ENCODE measurements around the gene FADS3.

The FADS3 gene

DNA sequence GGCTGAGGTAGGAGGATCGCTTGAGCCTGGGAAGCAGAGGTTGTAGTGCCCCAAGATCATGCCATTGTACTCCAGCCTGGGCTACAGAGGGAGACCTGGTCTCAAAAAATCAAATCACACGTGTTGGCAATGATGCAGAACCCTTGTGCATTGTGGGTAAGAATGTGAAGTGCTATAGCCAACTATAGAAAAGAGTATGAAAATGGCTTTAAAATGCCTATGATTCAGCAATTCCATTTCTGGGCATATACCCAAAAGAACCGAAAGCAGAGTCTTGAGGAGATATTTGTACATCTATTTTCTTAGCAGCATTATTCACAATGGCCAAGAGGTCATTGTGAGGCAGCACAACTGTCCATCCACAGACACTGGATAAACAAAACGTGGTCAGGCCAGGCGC is 2.6 kb upstream of the FADS3 start:
- TF ChIP-seq POLR2A (IDR thresholded peaks at IDR 0.05; ENCODE audit: low read depth, low read length): no peak
- TF ChIP-seq TAF1 (IDR thresholded peaks at IDR 0.05; ENCODE audit: borderline replicate concordance, low read depth, low read length): no peak
- no peak for TF ChIP-seq POLR2AphosphoS5 (IDR thresholded peaks at IDR 0.05; ENCODE audit: low read depth, low read length)
- no peak for DNase-seq (ENCODE audit: insufficient read length)
- no peak for FAIRE-seq

GRCh38 chr11:61892085-61892370 is 683 bp upstream of the FADS3 start:
- DNase-seq (ENCODE audit: insufficient read length) (no peak), FAIRE-seq (peak; percentile 54)
- TF ChIP-seq TAF1 (IDR thresholded peaks at IDR 0.05; ENCODE audit: borderline replicate concordance, low read depth, low read length): no peak
- TF ChIP-seq POLR2AphosphoS5 (IDR thresholded peaks at IDR 0.05; ENCODE audit: low read depth, low read length): no peak
- TF ChIP-seq POLR2A (IDR thresholded peaks at IDR 0.05; ENCODE audit: low read depth, low read length): no peak

GRCh38 chr11:61890529-61891330 is 615 bp downstream of the FADS3 start:
- no peak for DNase-seq (ENCODE audit: insufficient read length)
- FAIRE-seq: peak; percentile 76
- TF ChIP-seq POLR2A (IDR thresholded peaks at IDR 0.05; ENCODE audit: low read depth, low read length) (no peak), TAF1 (IDR thresholded peaks at IDR 0.05; ENCODE audit: borderline replicate concordance, low read depth, low read length) (no peak), POLR2AphosphoS5 (IDR thresholded peaks at IDR 0.05; ENCODE audit: low read depth, low read length) (no peak)

DNA sequence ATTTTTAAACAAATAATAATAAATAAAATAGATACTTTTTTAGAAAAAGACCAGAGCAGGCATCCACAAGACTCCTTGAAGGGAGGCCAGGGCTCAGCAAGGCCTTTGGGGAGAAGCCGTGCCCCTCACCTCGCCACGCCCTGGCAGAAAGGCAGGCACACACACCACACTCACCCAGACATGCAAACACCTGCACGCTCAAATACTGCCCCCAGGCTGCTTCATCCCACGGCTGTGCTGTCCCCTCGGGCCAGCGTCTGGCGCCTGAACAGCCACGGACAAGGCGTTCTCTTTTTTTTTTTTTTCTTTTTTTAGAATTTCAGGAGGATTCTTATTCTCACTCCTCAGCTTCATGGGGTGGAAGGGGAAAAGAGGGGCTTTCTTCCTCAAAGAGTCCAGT is 1.5 kb downstream of the FADS3 start:
- FAIRE-seq: no peak
- TF ChIP-seq TAF1 (IDR thresholded peaks at IDR 0.05; ENCODE audit: borderline replicate concordance, low read depth, low read length) (no peak), POLR2AphosphoS5 (IDR thresholded peaks at IDR 0.05; ENCODE audit: low read depth, low read length) (no peak), POLR2A (IDR thresholded peaks at IDR 0.05; ENCODE audit: low read depth, low read length) (no peak)
- no peak for DNase-seq (ENCODE audit: insufficient read length)

- FAIRE-seq (no peak), DNase-seq (ENCODE audit: insufficient read length) (no peak)
- TF ChIP-seq POLR2A (IDR thresholded peaks at IDR 0.05; ENCODE audit: low read depth, low read length) (no peak), TAF1 (IDR thresholded peaks at IDR 0.05; ENCODE audit: borderline replicate concordance, low read depth, low read length) (no peak), POLR2AphosphoS5 (IDR thresholded peaks at IDR 0.05; ENCODE audit: low read depth, low read length) (no peak)
Observed at GRCh38 chr11:61888590-61888989, 2.8 kb downstream of the FADS3 start.

DNA sequence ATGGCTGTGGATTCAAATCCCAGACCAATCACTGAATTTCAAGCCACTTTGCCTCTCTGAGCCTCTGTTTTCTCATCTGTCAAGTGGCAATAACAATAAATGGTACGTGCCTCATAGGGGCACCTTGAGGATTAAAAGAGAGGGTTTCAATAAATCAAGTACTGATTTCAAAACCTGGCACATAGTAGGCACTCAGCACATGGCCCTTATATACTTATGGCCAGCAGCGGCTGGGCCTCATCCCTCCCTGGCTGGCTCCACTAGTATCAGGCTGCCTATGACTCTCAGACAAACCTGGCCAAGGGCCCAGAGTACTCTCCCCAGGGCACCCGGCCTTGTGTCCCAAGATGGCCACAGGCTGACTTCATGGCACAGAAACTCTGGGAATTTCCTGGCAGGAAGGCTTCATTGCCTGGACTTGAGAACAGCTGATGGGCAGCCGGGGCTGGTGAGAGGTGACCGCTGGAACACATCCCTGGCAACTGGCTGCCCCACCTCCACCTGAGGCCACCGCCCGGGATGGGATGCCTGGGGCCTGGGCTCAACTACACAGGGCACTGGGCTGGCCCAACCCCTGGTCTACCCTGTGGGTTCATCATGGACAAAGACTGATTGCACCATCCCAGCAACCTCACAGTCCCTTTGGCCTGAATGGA is 3.4 kb downstream of the FADS3 start:
- DNase-seq (ENCODE audit: insufficient read length) (no peak), FAIRE-seq (no peak)
- TF ChIP-seq TAF1 (IDR thresholded peaks at IDR 0.05; ENCODE audit: borderline replicate concordance, low read depth, low read length) (no peak), POLR2AphosphoS5 (IDR thresholded peaks at IDR 0.05; ENCODE audit: low read depth, low read length) (no peak), POLR2A (IDR thresholded peaks at IDR 0.05; ENCODE audit: low read depth, low read length) (no peak)

DNA sequence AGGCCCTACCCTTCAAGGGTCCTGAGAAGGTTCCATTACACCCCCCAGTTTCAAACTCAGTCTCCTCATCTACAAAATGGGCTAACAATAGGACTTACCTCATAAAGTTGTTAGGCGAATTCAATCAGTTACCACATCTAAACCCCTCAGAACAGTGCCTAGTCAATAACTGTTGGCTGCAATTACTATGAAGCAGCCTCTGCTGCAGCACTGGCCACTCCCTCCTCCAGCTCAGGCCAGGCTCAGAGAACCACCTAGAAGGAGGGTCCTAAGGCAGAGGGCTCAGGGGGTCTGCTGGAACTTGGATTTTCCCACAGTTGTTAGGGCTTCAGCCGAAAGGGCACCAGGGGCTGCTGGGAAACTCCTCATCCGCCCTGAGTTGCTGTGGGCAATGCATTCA is 4.7 kb downstream of the FADS3 start:
- no peak for FAIRE-seq
- DNase-seq (ENCODE audit: insufficient read length): no peak
- TF ChIP-seq TAF1 (IDR thresholded peaks at IDR 0.05; ENCODE audit: borderline replicate concordance, low read depth, low read length): no peak
- TF ChIP-seq POLR2AphosphoS5 (IDR thresholded peaks at IDR 0.05; ENCODE audit: low read depth, low read length): no peak
- no peak for TF ChIP-seq POLR2A (IDR thresholded peaks at IDR 0.05; ENCODE audit: low read depth, low read length)

- no peak for DNase-seq (ENCODE audit: insufficient read length)
- TF ChIP-seq POLR2A (IDR thresholded peaks at IDR 0.05; ENCODE audit: low read depth, low read length) (no peak), POLR2AphosphoS5 (IDR thresholded peaks at IDR 0.05; ENCODE audit: low read depth, low read length) (no peak), TAF1 (IDR thresholded peaks at IDR 0.05; ENCODE audit: borderline replicate concordance, low read depth, low read length) (no peak)
- FAIRE-seq: no peak
Observed at GRCh38 chr11:61885784-61886580, 5.4 kb downstream of the FADS3 start.

- FAIRE-seq (no peak), DNase-seq (ENCODE audit: insufficient read length) (no peak)
- TF ChIP-seq POLR2A (IDR thresholded peaks at IDR 0.05; ENCODE audit: low read depth, low read length) (no peak), TAF1 (IDR thresholded peaks at IDR 0.05; ENCODE audit: borderline replicate concordance, low read depth, low read length) (no peak), POLR2AphosphoS5 (IDR thresholded peaks at IDR 0.05; ENCODE audit: low read depth, low read length) (no peak)
Observed at GRCh38 chr11:61885166-61885778, 6.1 kb downstream of the FADS3 start.

DNA sequence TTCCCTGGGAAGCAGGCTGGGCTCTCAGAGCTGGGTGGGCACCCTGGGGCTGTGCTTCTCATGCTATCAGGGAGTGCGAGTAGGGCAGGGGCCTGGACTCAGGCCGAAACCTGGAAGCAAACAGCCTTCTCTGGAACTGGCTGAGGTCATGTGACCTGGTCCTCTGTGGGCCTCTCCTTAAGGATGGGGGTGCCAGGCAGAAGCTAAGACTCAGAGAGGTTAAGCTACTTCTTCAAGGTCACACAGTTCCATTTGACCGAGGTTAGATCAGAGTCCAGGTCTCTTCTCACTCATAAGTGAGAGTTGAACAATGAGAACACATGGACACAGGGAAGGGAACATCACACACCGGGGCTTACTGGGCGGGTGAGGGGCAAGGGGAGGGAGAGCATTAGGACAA is 7.4 kb downstream of the FADS3 start:
- FAIRE-seq (no peak), DNase-seq (ENCODE audit: insufficient read length) (no peak)
- TF ChIP-seq POLR2A (IDR thresholded peaks at IDR 0.05; ENCODE audit: low read depth, low read length) (no peak), POLR2AphosphoS5 (IDR thresholded peaks at IDR 0.05; ENCODE audit: low read depth, low read length) (no peak), TAF1 (IDR thresholded peaks at IDR 0.05; ENCODE audit: borderline replicate concordance, low read depth, low read length) (no peak)

- DNase-seq (ENCODE audit: insufficient read length): no peak
- TF ChIP-seq TAF1 (IDR thresholded peaks at IDR 0.05; ENCODE audit: borderline replicate concordance, low read depth, low read length): no peak
- TF ChIP-seq POLR2A (IDR thresholded peaks at IDR 0.05; ENCODE audit: low read depth, low read length): no peak
- no peak for TF ChIP-seq POLR2AphosphoS5 (IDR thresholded peaks at IDR 0.05; ENCODE audit: low read depth, low read length)
- no peak for FAIRE-seq
Observed at GRCh38 chr11:61883327-61883726, 8.0 kb downstream of the FADS3 start.

Measured in GM12892 (cell line).